Globus pallidus (tissue), 1 donor: ENCODE data around the gene VGLL3.
A peak's percentile ranks its signal among the peaks of the same experiment; 100 is the strongest.
"Not testable (repeated sequence)": the region's sequence is repeated elsewhere in the genome, so short reads cannot be mapped to it uniquely, and the experiment has no call there.

ENCODE experiments used
- DNase-seq: peaks from one replicate; pipeline ENCODE4 v3.0.0-alpha.2; 2015; ENCODE audit warnings: low spot score

The VGLL3 gene

DNA sequence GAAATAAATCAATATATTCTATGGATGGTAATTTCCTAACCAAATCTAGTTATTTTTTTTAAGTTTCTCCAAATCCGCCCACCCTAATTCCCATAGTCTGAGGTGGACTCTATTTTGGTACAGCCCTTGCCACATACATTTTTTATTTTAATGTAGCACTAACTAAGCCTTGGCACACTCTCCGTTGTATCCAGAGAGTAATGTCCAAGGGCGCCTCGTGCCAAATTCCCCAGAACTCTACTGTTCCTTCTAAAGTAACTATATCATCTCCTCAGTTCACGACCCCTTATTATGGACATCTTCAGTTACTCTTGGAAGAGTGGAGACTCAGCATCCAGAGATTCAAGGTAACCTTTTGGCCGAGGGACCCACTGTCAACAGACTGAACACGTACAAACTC, 1.3 kb downstream of the VGLL3 start:
- no peak for DNase-seq

DNA sequence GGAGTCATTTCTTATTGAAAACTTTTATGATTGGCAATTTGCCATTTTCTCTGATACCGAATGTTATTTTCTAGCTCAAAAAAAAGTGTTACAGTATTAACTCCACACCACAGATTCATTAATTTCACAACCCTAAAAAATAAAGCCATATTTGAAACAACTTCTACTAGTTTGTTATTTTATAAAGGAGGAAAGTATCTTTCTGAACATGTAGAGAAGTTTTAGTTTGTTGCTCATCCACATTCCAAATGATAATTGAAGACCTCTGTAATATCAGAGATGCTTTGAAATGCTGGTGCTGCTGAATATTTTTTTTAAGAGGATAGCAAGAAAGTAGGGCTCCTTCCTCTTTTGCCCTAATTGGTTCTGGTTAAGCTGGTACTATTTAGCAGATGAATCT, 1.9 kb downstream of the VGLL3 start:
- DNase-seq, result no peak

DNA sequence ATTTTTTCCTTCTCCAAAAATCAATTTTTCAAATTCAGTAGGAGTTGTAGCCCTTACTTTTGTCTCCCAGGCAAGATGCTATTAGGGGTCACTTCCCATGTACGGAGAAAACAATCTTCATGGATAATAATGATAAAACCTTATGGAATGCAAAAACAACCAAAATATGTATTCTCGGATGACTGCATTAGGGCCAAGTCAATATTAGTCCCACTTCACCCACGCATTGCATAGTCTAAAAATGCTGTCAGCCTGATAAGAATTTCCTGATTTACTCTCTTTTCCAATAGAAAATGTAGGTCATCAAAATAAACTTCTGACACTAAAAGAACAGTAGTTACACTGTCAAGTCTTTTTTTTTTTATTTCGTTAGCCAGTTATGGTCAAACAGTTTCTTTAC, 2.7 kb downstream of the VGLL3 start:
- DNase-seq, result no peak

DNA sequence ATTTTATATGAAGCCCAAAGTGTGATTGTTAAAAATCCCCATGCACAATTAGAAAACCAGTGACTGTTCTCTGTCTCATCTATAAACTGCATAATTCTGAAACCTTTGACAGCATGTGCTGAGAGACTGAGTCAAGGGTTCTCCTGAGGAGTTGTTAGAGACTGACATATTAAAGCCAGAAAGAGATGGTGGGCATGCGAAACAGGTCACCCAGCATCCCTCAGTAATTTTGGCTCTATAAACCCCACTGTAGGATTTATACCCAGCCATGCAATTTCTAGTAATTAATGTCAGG, 3.6 kb downstream of the VGLL3 start:
- no peak for DNase-seq

DNA sequence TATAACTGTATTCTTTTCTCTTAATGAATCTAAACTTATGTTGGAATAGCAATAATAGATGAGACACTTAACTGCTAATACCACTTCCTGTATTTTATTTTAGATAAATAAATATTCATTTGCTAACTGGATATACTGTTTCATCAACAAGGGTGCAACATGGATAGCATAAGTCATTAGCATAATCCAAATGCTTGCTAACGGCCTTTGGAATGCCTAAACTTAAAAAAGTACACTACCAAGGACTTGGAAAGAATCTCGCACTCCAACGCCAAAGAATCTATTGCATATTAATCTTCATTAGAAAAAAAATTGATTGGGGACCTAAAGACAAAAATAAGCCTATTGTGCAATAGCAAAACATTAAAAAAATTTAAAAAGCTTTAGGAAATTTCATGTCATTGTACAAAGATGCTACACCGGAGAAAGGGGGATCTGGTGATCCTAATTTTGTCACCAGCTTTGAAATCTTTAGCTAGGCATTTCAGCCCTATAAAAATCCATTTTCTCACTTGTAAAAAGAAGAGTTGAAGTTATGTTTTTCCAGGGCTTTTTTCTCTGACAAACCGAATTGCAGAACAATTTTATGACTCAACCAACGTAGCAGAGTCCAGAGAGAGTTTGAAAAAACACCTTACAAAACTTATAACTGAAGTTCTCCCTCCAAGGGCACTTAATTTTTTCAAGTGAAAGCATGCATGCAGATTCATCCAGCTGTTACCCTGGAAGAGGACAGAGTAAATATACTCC, 4.1 kb downstream of the VGLL3 start:
- no peak for DNase-seq

DNA sequence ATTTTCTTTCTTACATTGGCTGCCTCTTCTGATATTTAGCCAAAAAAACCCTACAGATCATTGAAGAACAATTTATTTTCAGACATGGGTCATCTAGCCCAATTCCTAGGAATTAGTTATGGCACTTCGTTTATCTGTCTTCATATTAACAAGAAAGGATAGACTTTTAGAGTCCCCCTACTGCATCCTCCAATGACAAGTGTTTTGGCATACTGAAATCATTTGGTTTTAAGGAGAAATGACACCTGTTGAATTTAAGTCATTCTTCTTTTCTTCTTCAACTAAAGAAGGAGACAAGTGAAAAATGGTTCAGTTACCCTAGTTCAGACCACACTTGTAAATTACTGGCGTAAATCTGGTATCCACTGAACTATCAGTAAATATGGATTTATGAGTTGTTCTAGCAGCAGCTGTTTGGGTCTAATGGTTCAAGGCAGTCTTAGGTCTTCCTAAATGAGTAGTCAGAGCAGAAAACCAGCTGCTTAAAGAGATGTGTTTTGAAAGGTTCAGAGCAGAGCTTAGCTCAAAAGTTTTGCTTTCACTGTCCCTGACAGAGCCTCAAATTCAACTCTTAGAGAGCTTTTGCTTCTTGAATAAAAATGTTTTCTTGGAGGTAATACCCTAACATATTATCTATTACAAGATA, 5.6 kb downstream of the VGLL3 start:
- no peak for DNase-seq

DNA sequence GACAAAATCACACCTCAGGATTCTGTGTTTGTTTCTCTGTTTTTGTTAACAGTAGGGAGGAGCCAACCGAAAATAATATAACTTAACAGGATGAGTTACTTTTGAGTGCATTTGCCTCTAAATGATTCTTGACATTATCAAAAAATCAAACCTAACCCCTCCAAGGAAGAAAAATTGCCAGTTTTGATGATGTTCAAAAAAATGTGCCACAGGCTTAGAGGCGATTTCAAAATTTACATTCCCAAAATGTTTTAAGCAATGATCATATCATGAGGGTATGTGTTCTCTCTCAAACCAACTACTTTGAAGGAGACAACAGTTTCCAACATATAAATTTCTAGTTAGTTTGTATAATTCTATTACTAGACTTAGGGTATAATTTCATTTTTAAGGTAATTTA, 6.7 kb downstream of the VGLL3 start:
- DNase-seq, result no peak

DNA sequence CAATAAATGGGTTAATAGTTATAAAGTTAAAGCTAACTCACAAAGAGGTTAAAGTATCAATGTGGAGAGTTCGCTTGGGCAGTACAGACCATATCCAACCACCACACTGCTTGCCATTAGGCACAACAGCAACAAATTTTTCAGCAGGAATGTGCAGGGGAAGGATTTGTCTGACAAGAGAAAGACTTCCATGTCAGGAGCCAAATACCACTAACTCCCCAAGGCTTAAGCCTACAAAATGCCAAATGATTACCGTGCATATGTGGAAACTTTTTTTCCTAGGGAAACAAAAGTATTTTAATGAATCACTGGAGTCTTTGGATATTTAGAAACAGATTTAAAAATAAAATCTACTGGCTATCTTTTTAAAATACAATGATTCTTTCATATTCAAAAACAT, 8.1 kb downstream of the VGLL3 start:
- no peak for DNase-seq

DNA sequence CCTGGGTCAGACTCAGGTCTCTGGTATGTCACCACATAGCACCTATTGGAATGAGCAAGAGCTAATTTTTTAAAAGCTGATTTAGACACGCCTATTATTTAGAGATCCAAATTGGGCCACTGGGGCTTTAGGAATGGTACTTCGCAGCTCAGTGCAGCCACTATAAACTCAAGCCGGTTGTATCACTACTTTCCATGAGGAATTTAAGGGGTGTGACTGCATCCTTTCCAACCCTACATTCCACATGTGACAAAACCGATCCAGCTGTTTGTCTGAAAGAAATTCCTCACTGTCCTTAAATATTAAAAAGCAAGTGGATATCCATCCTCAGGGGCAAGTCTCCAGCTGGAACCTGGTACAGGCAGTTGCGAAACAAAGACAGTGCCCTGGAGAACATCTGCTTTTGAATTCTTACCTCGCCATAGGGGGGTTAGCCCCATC, 12.8 kb downstream of the VGLL3 start:
- no peak for DNase-seq

DNA sequence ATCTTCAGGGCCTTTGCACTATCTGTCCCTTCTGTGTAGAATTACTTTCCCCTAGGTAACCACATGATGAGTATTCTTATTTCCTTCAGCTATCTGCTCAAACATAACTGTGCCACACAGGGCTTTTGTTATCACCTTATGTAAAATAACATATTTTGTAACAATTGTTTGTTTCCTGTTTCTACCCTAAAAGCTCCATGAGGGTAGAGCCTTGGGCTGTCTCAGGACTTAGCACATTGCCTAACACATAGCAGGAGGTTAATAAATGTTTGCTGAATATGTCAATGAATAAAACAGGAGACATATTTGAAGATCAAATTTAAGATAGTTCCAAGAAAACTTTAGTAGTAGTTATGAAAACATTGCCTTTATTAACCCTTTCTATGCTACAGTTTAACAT, 14.7 kb downstream of the VGLL3 start:
- DNase-seq, result no peak

DNA sequence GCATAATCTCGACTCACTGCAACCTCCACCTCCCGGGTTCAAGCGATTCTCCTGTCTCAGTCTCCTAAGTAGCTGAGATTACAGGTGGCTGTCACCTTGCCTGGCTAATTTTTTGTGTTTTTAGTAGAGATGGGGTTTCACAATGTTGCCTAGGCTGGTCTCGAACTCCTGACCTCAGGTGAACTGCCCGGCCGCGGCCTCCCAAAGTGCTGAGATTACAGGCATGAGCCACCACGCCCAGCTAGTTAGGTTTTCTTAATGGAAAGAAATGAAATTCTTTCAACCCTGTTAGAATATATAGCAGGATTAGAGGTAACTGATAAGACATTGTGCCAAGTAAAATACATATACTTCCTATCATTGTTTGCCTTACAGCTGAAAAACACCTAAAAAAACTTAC, 16.8 kb downstream of the VGLL3 start:
- DNase-seq, result not testable (repeated sequence)

DNA sequence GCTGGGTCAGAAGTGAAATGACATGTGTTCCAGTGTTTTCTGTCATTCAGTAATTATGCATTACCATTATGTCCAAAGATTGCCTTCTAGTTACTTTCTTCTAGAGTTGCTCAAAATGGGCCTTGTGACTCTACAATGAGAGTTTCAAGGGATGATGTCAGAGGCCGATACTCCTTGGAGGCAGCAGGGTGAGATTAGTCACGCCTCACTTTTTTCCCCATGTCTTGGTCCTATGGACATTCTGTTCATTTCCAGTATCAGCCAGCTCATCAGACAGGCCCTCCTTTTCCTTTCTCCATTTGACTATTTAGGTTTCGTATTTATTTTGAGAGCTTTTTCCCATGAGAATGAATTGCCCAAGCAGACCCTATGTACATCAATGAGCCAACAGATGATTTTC, 17.5 kb downstream of the VGLL3 start:
- no peak for DNase-seq

DNA sequence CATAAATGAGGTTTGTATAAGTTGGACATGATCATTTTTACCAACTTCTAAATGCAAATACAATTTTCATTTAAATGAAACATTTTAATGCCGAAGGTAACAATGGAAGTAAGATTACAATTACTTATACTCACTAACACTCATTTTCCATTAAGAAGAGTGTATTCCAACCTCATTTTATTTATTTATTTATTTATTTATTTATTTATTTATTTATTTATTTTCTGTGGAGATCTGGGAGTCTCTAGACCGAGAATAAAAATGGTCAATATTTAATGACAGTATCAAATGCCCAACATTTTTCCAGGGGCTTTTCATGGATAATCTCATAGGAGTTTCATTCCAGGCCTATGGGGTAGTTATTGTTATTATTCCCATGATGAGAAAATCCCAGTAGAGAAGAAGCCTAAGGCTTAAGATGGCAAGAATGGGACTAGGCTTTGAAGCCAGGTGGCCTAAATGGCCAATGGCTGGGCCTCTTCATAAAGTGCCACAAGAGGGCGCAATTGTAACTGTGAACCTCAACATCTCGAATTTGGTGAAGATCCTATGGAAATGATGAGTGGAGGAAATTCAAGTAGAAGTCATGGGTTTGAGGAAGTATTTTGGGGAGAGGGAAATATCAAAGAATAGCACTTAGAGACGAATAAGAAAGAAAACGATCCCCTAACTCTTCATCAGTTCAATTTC, 21.3 kb downstream of the VGLL3 start:
- DNase-seq, result peak; percentile 11

DNA sequence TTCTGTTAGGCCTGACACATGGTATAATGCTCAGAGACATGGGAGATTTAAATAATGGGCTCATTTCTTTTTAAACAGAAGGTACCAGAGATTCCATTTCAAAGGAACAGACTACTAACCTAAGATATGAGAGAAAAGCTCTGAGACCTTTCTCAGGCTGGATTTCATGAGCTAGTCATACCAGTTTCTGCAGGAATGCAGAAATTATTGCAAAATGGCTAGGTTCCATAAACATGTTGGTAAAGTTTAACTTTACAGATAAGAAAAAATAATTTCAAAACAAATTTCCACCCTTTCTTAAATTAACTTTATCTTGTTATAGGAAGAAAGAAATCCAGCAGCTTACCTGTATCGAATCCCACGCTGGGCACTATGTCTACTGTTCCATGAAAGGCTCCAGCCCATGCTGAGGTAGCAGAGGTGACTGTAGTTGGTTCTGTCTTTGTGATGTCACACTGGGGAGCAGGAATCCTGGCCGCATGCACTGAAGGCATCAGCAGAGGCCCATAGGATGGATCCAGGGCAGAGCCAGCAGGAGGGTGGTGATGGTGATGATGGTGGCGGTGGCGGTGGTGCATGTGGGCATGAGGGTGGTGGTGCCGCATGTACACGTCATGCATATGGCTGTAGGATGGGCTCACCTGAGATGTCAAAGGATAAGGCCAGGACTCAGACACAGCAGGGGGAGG, 22.6 kb downstream of the VGLL3 start:
- DNase-seq, result no peak

DNA sequence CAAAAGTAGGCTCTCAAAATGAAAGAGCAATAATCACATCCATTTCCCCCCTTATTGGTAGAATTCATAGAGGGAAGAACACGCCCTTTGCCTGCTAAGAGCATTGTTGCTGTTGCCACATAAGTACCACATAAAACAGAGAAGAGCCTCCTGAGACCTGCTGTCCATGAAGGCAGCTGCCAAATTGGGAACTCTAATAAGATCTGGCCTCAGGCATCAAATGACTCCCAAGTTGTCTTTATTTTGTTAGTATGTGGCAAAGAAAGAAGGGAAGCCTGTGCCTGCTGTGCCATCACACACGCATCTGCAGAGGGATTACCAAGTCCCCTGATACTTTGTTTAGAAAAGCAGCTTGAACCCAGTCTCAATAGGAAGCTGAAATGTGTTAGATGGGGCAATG, 23.9 kb downstream of the VGLL3 start:
- no peak for DNase-seq

DNA sequence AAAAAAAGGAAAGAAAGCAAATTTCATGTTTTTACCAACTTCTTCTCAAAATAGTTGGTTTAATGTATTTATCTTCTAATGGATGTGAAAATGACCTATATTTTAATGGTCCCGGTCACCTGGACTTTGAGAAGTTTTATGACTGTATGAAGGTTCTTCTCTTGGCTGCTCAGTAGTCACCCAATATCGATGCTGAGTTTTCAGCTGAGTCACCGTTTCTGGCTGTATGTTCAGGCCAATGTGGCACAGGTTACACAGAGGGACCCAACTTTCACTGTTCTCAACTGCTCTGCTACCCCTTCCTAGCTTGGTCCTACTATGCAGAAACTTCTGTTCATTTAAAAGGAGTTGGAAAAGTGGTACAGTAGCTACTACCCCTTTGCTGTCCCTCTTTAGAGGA, 25.8 kb downstream of the VGLL3 start:
- DNase-seq, result no peak

DNA sequence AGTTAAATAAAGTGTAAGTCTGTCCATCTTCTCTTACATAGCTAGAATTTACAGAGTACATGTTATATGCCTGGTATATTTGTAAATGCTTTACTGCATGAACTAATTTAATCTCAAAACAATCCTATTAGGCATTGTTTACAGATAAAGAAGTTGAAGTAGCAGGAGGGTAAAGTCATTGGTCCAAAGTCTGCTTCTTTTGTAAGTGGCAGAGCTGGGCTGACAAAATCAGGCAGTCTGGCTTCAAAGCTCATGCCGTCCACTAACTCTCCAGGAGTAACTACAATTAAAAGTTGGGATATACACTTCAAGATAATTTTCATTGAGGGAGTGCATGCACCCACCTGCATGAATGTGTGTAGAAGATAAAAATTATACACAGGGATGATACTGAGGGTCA, 27.3 kb downstream of the VGLL3 start:
- DNase-seq, result no peak

DNA sequence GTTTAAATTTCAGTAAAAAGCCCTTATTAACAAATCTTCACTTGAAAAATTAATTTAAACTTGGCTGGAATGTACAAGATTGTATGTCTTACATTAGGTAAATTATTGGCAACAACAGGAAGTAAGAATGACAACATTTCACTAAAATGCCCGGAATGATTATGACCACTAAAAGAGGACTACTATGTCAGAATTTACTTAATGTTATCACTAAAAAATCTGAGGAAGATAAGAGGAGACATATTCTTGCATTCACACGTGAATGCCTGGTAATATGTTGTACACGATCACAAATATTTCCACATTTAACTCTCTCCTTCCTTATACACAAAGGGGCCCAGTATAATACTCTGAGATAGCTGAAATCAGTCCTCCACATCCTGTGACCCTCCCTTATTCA, 29.7 kb downstream of the VGLL3 start:
- DNase-seq, result no peak

DNA sequence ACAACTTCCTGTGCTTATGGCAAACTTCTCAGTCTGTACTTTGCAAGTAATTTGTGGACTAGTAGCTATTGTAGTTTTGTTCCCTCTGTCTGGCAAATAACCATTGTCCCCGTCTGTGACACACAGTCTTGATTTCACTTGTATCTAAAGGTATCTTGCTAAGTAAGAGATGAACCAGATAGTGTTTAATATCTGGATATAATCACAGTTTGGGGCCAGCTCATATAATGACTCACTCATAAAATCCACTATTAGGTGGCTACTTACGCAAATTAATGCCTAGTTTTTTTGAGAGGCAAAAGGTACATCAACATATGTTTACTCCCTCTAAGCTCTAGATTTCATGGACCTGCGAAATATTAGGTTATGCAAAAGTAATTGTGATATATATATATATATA, 30.4 kb downstream of the VGLL3 start:
- no peak for DNase-seq

DNA sequence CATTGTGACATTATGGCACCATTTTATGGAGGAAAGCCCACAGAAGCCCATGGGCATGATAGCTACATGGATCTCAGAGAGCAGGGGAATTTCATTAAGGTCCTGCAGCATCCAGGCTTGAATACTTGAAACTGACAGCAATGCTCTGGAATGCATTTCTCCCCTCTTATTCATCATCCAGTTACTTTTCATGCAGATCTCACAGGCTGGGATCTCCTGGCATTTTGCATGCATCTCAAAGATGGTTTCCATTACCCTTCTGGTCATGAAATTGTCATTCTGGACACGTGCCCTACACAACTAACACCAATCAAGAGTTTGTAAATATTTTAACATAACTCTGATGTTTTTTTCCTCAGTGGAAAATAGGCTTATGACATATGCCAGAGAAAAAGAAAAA, 32.4 kb downstream of the VGLL3 start:
- no peak for DNase-seq

DNA sequence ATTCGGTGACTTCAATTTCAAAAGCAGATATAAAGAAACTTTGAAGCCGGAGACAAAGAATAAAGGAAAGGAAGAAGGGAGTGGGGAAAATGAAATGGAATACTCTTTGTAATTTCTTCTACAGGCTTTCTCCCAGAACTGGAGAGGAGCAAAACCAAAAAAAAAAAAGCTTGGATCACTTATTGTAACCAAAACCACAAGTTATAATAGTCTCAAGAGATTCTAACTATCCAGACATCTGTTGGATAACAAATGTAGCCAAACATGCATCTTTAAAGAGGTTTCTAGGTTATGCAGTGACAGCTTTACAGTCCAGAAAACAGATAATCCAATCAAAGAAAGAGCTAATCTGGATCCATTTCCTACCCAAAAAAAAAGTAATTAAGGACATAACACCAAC, 36.2 kb downstream of the VGLL3 start:
- no peak for DNase-seq

DNA sequence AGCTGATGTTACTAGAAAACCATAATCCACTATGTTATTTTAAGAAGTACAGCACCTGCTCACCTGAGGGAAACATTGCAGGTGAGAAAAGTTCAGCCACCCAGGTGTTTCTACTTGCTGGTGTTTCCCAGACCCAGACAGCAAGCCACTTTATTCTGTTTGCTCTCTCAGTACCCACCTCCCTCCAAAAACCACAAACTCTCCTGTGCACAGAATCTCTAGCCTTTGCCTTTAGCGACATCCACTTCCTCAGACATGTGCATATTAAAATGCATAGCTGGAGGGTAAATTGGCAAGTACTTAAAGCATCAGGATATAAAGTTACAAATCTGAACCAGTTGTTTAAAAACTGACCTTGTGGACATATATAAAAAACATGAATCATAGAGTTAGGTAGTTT, 36.7 kb downstream of the VGLL3 start:
- no peak for DNase-seq

DNA sequence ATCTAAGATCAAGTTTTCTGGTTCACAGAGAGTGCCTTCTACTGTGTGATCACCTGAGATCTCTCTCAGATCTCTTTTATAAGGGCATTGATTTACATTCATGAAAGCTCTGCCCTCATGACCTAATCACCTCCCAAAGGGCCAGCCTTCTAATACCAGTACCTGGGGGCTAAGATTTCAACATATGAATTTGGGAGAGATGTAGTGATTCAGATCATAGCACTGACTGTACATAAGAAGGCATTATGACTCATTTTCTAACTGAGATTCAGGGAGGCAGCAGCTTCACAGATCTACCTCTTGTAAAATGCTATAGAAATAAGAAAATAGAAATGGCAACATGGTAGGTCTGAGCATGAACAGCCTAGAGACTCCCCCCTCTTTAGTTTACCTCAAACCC, 39.6 kb downstream of the VGLL3 start:
- DNase-seq, result no peak
